GM18517 (cell line): ENCODE data around the gene RPS6KA3.

Source experiments
- ATAC-seq: cut with Tn5 transposase; IDR thresholded peaks from one replicate; pipeline ENCODE4 v1.9.1; 2021; ENCODE audit warnings: mild to moderate bottlenecking, moderate library complexity; ENCODE audit not compliant: unreplicated experiment

The RPS6KA3 gene

DNA sequence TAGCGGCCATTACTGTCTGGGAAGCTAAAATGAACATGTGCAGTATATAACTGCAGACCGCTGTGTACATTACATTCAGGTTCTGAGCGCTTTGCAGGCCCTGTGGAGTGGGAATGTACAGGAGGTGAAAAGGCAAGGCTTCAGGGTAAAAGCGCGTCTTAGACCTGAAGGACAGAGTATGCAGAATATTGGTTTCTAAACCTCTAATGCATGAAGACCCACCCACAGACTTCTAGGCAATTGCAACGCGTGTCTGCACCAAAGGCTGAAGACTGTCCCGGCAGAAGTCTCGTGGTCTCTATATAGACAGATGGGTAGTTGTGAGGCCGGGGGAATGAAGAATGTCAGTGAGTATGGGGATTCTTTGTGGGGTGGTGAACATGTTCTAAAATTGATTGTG is 155.4 kb downstream of the RPS6KA3 start:
- no peak for ATAC-seq

DNA sequence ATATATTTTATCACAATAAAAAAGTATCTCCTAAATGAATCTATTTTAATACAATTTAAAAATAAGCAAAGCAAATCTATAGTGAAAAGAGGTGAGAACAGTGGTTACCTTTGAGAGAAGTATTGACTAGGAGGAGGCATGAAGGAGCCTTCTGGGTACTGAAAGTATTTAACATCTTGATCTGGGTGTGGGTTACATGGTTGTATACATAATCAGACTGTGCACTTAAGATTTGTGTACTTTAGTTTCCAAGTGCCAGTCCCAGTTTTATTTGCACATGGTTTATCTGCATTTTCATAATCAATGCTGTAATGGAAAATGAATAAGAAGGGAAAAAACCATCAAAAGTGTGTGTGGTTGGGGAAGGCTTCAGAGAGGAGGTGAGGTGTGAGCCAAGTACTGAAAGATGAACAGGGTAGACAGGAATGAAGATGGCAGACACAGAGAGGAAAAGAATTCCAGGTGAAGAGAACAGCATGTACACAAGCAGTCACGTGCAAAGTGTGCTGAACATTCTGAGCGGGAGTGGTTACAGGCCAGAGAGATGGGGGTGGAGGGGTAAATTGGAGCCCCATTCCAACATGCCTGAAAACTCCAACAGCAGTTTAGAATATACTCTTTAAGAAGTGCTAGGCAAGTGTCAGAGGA is 164.7 kb downstream of the RPS6KA3 start:
- ATAC-seq = no peak
